HG03457 (cell line): ENCODE results near the gene CCDC40.

Source experiments
- ATAC-seq: cut with Tn5 transposase; IDR thresholded peaks from one replicate; pipeline ENCODE4 v1.9.1; 2021; ENCODE audit warnings: moderate number of reproducible peaks; ENCODE audit not compliant: unreplicated experiment

CCDC40 gene

DNA sequence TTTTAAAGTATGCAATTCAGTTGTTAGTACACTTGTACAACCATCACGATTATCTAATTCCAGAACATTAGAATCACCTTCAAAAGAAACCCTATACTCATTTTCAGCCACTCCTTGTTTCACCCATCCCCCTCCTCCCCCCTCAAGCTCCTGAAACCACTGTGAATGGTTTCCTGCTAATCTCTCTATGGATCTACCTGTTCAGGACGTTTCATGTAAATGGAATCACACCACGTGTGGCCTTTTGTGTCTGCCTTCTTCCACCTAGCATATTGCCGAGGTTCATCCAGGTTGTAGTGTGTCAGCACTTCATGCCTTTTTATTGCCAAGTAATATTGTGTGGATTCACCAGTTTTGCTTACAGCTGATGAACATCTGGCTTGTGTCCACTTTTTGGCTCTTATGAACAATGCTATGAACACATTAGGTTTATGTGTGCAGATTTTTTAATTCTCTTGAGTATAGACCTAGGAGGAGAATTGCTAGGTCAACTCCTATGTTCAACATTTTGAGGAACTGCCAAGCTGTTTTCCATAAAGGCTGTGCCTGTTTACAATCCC is 92.6 kb downstream of the CCDC40 start:
- ATAC-seq, result no peak

DNA sequence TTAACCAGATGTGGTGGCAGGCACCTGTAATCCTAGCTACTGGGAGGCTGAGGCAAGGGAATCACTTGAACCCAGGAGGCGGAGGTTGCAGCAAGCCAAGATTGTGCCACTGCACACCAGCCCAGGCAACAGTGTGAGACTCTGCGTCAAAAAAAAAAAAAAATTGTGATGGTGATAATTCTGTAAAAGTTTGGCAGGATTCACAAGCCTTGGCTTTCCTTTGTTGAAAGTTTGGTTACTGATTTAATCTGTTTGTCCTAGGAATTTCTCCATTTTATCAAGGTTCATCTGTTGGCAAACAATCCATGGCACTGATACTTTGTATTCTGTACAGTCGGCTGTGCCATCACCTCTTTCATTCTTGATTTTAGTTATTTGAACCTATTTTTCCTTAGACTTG is 94.5 kb downstream of the CCDC40 start:
- no peak for ATAC-seq

DNA sequence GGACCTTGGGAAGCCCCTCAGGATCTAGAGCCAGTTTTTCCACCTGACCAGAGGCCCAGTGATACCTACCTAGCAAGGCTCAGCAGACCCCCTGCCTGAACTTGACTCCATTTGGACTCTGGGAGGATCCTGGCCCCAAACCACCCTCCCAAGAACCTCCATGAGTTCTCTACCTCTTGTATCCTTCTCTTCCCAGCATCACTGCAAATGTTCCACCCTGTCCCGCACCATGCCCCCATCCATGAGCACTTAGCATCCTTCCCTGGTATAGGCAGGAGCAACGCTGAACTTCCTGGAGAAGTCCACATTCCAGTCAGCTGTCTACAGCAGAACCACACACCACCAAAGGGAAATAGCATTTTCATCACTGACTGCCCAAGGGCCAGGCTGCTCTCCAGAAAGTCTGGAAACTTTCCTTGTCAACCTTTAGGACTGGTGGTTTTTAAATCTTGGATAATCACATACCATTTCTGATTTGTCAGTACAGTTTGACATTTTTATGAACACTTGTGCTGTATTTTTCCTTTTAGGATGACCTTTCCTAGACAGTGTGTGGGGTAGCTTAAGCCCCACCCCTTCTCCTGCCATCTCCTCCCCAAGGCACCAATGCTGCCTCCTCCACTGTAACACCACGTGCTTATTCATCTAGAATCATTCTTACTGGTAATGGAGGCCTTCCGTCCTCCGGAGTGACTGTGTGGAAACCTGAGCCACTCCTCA is 96.6 kb downstream of the CCDC40 start:
- no peak for ATAC-seq

DNA sequence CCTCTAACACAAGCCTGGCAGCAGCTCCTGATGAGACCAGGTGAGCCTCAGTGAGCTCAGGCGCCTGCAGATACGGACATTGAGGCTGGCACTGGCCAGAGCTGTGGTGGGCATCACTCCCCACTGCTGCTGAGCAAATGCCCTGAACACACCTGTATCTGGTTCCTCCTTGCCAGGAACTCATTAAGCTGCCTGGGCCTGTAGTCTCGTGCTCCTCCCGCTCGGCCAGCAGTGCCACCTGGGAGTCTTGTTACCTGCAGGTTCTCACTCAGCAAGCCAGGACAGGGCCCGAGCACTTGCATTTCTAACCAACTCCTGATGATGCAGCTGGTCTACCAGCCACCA is 97.2 kb downstream of the CCDC40 start:
- ATAC-seq, result no peak

DNA sequence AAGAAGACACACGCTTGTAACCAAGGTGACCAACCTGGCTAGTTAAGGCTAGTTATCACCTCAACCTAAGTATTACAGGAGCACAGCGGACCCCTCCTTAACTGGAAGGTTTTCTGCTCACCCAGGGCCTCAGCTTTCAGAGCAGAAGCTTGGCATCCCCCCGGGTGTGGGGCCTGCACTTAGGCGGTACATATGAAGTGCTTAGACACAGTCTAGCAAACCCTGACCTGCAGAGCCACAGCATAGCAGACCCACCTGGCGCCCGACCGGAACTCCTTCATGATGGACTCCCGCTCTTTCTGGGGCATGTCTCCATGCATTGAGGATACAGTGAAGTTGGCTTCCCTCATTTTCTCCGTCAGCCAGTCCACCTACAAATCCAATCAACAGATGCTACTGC is 100.7 kb downstream of the CCDC40 start:
- no peak for ATAC-seq

DNA sequence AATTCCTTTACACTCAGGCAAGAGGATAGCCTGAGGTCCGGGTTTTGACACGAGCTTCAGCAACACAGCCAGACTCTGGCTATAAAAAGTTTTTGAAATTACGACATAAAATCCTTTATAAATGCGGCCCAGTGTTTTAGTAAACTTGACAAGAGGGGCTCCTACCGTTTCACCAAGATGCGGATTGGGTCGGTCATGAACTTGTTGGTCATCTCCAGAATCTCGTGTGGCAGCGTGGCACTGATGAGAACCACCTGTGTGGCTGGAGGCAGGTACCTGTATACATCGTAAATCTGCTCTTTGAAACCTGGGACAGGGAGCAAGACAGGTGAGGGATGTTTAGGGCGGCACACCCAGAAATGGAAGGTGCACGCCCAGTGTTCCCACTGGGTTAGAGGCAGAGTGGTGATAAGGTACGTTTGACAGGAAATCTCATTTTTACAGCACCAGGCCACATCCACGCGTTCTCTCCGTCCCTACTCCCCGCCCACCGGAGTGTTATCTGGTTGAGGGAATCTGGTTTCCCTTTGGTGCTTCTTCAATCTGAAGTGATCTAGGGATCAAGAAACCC is 102.5 kb downstream of the CCDC40 start:
- no peak for ATAC-seq

DNA sequence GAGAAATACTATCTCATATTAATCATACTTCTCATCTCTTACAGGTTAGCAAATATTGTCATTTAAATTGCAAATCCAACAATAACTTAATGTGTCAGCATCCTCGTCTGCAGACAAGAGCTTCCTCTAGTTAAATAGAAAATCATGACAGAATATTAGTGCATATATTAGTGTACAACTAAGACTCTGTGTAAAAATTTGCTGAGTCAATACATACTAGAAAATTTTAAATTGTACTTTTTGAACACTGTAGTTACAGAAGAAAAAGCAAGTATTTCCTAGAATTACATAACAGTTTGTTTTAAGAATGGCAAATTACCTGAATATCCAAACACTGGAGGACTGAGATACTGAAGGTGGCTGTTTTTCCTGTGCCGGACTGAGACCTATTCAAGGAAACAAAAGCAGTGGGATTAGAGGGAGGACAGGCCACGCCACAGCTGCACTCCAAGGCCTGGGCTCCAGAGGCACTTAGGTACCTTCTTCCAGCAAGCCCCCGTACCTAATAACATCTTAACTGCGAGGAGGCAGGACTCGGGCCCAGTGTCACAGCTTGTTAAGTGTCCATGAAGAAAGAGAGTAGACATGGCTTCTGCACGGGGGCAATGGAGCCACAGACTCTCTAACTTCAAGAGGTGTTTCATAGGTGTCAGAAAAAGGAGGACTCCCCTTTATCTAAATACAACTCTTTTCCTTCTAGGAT is 105.2 kb downstream of the CCDC40 start:
- ATAC-seq, result no peak

DNA sequence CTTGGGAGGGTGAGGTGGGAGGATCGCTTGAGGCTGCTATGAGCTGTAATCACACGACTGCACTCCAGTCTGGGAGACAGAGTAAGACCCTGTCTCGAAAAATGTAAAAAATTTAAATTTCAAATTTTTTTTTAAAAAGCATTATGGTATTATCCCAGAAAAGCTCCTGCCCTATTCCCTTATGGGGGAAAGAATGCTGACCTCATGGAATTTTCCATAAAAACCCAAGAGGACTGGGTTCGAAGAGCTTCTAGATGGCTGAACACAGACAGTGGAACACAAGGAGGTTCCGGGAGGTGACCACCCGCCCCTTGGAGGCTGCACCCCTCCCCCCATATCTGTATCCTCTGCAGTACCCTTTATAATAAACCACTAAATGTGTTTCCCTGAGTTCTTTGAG is 106.5 kb downstream of the CCDC40 start:
- ATAC-seq, result no peak

DNA sequence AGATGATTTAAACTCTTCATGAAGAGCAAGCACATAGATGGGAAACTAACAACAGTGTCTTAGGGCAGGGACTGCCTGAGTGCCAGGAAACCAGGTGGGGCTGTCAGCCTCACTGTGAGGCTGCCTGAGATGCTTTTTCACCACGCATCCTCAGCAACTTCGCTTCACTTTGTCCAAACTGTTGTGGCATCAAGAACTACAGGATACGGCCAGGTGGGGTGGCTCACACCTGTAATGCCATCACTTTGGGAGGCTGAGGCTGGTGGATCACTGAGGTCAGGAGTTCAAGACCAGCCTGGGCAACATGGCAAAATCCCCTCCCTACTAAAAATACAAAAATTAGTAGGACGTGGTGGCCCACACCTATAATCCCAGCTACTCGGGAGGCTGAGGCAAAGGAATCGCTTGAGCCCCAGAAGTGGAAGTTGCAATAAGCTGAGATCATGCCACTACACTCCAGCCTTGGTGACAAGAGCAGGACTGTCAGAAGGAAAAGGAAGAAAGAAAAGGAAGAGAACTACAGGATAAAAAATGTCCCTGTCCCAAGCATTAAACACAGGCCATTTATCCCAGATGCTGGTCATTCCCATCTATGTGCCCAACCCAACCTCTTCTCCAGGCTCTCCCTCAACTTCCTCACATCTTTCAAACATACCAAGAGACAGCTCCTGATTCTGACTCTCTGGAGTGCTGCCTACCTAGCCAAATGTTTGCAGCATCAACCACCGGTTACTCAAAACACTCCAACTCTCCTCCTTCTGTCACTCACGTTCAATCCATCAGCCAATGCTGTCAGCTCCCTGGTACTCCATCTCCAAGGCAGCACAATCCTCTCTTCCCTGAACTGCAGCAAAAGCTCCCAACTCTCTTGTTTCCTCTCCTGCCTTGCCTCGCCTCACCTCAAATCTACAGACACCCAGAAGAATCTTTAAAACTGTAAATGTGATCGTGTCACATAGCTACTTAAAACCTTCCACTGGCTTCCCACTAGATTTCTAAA is 108.9 kb downstream of the CCDC40 start:
- ATAC-seq, result no peak

DNA sequence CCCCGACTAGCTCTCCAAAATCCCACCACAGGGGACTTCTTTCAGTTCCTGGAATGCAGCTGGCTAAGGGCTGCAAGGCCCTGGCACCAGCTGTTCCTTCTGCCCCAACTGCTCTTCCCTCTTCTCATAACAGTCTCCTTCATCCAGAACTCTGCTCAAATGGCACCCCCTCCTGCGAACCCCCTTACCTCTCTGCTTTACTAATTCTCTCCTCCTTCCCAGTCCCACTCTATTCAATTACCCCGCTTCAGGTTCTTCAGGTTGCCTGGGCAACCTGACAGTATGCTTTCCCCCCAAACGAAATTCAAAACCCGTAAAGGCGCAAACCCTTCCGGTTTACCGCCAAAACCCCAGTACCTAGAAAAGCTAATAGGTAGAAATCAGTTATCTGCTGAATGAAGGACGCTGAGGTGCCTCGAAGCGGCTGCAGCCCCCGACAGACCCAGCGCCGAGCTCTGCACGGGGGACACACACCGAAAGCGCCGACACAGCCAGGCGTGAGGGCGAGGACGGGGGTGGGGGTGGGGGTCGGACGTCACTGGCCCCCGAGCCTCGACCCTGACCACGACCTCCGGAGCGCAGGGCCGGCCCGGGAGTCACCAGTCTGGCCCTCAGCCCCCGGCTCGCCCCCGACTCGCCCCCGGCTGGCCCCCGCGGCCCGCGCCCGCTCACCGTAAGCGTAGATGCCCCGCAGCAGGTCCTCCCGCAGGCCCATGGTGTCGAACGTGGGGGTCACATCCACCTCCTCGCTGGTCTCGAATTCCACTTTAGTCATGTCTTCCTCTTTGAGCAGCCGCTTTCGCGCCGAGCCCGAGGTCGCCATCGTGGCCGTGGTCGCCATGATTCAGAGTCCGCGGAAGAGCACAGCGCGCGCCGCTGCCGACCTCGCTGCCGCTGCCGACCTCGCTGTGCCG is 109.9 kb downstream of the CCDC40 start:
- peak; percentile 21 for ATAC-seq

DNA sequence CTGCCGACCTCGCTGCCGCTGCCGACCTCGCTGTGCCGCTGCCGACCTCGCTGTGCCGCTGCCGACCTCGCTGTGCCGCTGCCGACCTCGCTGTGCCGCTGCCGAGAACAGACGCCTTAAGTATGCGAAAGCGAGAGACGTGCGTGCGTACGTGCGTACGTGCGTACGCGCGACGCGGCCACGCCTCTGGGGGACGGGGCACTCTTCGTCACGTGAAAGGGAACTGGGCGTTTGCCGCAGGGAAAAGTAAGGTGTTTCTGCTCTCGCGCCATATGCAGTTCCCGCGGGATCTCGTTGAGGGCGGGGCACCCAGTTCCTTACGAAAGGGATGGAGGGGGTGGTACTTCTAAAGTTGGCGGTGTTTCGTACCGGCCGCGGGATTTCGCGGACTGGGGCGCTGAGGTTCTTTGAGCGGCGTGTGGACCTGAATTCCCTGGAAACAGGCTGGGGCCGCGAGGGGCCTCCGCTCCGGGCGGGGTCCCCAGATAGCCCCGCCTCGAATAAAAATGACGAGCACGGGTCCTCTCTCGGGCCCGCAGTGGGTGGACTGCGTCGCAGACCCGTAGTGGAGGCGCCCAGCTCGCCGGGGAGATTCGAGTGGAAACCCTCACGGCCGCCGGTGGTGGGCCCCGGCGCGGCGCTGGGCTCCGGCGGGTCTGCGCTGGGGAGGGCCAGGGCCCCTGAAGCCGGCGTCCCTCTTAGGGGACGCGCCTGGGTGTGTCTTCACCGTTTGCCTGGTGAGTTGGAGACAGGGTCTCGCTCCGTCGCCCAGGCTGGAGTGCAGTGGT is 110.8 kb downstream of the CCDC40 start, which contains the start of gene EIF4A3:
Gene EIF4A3 (minus strand): TSS at position 94 of the 788 bp plus-strand sequence. CDS start 167 bp downstream, outside the sequence.
- peak; percentile 65 for ATAC-seq
